Ovary (tissue), 9 donors: ENCODE results near the gene LCN2. TPM values are rescaled to one million over a fixed set of nuclear protein-coding genes. Genes with fewer than 3 reads are reported as not detected.
A peak's percentile ranks its signal among the peaks of the same experiment; 100 is the strongest.

Experiments used
- DNase-seq, 5 donors: peaks; one replicate each; pipeline ENCODE4 v3.0.0-alpha.2; 2019 to 2020
- H3K27ac ChIP-seq, 2 donors: fragments of 200-600 bp; one replicate each; pipeline versions ENCODE4 v1.5.1 to v1.8.0; 2019 to 2022
- H3K27me3 ChIP-seq: fragments of 200-600 bp; one replicate; pipeline ENCODE4 v1.8.0; 2022
- H3K36me3 ChIP-seq: fragments of 200-600 bp; sonication (generic); one replicate; pipeline ENCODE4 v1.5.1; 2019
- H3K4me1 ChIP-seq: one replicate; pipeline ENCODE4 v1.8.1; 2013; ENCODE audit warnings: mild to moderate bottlenecking, moderate library complexity; ENCODE audit not compliant: insufficient read depth
- H3K4me3 ChIP-seq: fragments of 200-600 bp; sonication (generic); one replicate; pipeline ENCODE4 v1.5.1; 2017
- H3K9me3 ChIP-seq, 2 donors: fragments of 200-600 bp in 1 of 2; sonication (generic) in 1 of 2; one replicate each; pipeline versions ENCODE4 v1.5.1 to v1.8.1; 2013 to 2019; ENCODE audit warnings: mild to moderate bottlenecking in 1 of 2, moderate library complexity in 1 of 2
- CTCF ChIP-seq, 3 donors: fragments of 450-650 bp in 2 of 3; fragments of 200-600 bp in 1 of 3; IDR thresholded peaks; one replicate each; pipeline versions ENCODE4 v1.5.1 to v1.8.0; 2016 to 2022; ENCODE audit warnings: antibody characterized with exemption in 3 of 3, mild to moderate bottlenecking in 1 of 3
- EP300 ChIP-seq: sonication (generic); formaldehyde crosslinking; IDR thresholded peaks from one replicate; pipeline ENCODE4 v1.6.1; 2017; ENCODE audit warnings: antibody characterized with exemption
- POLR2A ChIP-seq: fragments of 450-650 bp; IDR thresholded peaks from one replicate; pipeline ENCODE4 v1.6.1; 2017; ENCODE audit warnings: antibody characterized with exemption, mild to moderate bottlenecking, moderate library complexity
- WGBS, 3 donors: extraction: QIAGEN DNeasy Blood & Tissue Kit in 1 of 3; methylation state at CpG; one replicate each; pipeline versions ENCODE4 v1.1.5 to v1.1.7; 2013 to 2017; 5-methylcytosine and 5-hydroxymethylcytosine counted together
- intact Hi-C, 4 donors: fragments of 100-400 bp; cut with DNase I; formaldehyde crosslinking; loops; one replicate each; pipeline versions ENCODE4 v1.11.0 to v1.15.1; 2022 to 2023
- polyA plus RNA-seq, 2 donors: library from polyadenylated mRNA; stranded (reverse); fragments of 200-250 nt in 1 of 2; fragments of 350-450 nt in 1 of 2; fragmentation: Illumina TruSeq in 1 of 2; extraction: RNeasy Lipid Tissue Mini Kit (QIAGEN cat#74804) in 1 of 2; gene quantifications; one replicate each; pipeline ENCODE4 v1.2.3, GENCODE V29; 2013 to 2014
- total RNA-seq, 7 donors: library from RNA; depleted of rRNA in 2 of 7; stranded (reverse); fragments of >200 nt in 2 of 7; fragmentation: NEBNext Ultra II Directional in 3 of 7; extraction: Animal tissue kit (Norgen Biotek cat#: 25700) in 3 of 7; gene quantifications; one replicate each; pipeline versions ENCODE4 v1.1.0 to v1.2.4, GENCODE V29; 2016 to 2023
- donor health status: DM: no; HTN: no; CAD: no; lungs with moderate emphysema.
- donor health status: DM: no; HTN: no; CAD: no.
- donor health status: Bipolar disorder and iron deficiency.
- donor health status: DM: yes; HTN: yes; CAD: no.
- donor health status: DM: no; HTN: no; CAD: no.
- donor health status: DM: yes; HTN: yes; CAD: no.

LCN2 gene
- total and polyA plus RNA-seq, 9 donors = 0.33 to 19.5 (median 3.6) TPM; not detected in 2

- intact Hi-C loops = no loop called here
- 0 to 1% (median 1%) methylated on average over 64 to 77 of the region's 77 CpGs for WGBS, 3 donors
- TF ChIP-seq POLR2A = peak; percentile 42
- TF ChIP-seq EP300 = no peak
- DNase-seq = peak; percentile 97 to 99 (median 98)
- peaks cover 3% of the 10 kb centered on the region for H3K4me1 ChIP-seq
- peak within 1 kb of the TSS; percentile 85 for H3K4me3 ChIP-seq
- H3K9me3 ChIP-seq = no peaks in the 10 kb centered on the region
- H3K27me3 ChIP-seq = no peaks in the 10 kb centered on the region
- peak within 1 kb of the TSS in 1 of 2 donors; percentile 60 for H3K27ac ChIP-seq
- H3K36me3 ChIP-seq = no peaks in the 10 kb centered on the region
Measured at GRCh38 chr9:128159784-128160602, 10.7 kb downstream of the LCN2 start, which contains the start of gene BBLN. BBLN (plus strand) TSS chr9:128160265; CDS start chr9:128160408, 143 bp downstream.

GRCh38 chr9:128160603-128160987 lies 11.3 kb downstream of the LCN2 start:
- WGBS, 3 donors = 0 to 2% (median 1%) methylated on average over 22 to 23 of the region's 23 CpGs
- Histone ChIP-seq H3K9me3 (no peaks in the 10 kb centered on the region), H3K36me3 (no peaks in the 10 kb centered on the region), H3K27me3 (no peaks in the 10 kb centered on the region), H3K27ac (no peak overlapping the region), H3K4me3 (peak overlapping the region; percentile 85), H3K4me1 (peaks cover 3% of the 10 kb centered on the region)
- TF ChIP-seq EP300 (no peak), POLR2A (no peak), CTCF (IDR thresholded peaks at IDR 0.05) (no peak)
- DNase-seq = peak in 1 of 5 donors; percentile 59
- intact Hi-C loops = no loop called here

GRCh38 chr9:128161215-128161902 lies 12.1 kb downstream of the LCN2 start:
- H3K9me3 ChIP-seq = no peaks in the 10 kb centered on the region
- intact Hi-C loops = no loop called here
- H3K4me1 ChIP-seq = peaks cover 3% of the 10 kb centered on the region
- no peak overlapping the region for H3K27ac ChIP-seq
- no peaks in the 10 kb centered on the region for H3K27me3 ChIP-seq
- no peaks in the 10 kb centered on the region for H3K36me3 ChIP-seq
- no peak overlapping the region for H3K4me3 ChIP-seq
- WGBS, 3 donors = 83 to 91% (median 91%) methylated on average over 13 of the region's 13 CpGs
- DNase-seq = peak in 1 of 5 donors; percentile 25
- no peak for TF ChIP-seq EP300
- TF ChIP-seq POLR2A = no peak
- TF ChIP-seq CTCF (IDR thresholded peaks at IDR 0.05) = no peak

- Histone ChIP-seq H3K36me3 (no peaks in the 10 kb centered on the region), H3K27ac (no peak overlapping the region), H3K9me3 (no peaks in the 10 kb centered on the region), H3K4me1 (peaks cover 3% of the 10 kb centered on the region), H3K27me3 (no peaks in the 10 kb centered on the region), H3K4me3 (no peak overlapping the region)
- WGBS, 3 donors = 68 to 81% (median 70%) methylated on average over 10 of the region's 10 CpGs
- peak in 3 of 5 donors; percentile 40 to 57 (median 48) for DNase-seq
- no peak for TF ChIP-seq CTCF (IDR thresholded peaks at IDR 0.05)
- TF ChIP-seq EP300 = no peak
- TF ChIP-seq POLR2A = no peak
- intact Hi-C loops = no loop called here
Measured at GRCh38 chr9:128162215-128163026, 13.2 kb downstream of the LCN2 start.
